NCI-H1417 (cell line): ENCODE measurements around the gene SELENON.

Experiments
- DNase-seq, 3 experiments: peaks; one replicate each; lab custom pipeline; 2025; lab: John Stamatoyannopoulos, UW

The SELENON gene

DNA sequence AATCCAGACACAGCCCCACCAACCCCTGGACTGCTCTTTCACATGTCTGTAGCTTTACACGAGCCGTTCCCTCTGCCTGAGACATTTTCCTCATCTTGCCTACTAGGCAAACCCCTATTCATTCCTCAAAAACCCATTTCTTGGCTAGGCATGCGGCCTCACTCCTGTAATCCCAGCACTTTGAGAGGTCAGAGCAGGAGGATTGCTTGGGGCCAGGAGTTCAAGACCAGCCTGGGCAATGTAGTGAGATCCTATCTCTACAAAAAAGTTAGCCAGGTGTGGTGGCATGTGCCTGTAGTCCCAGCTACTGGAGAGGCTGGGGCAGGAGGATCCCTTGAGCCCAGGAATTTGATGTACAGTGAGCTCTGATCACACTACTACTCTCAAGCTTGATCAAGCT lies 64.4 kb downstream of the SELENON start:
- DNase-seq = no peak

GRCh38 chr1:25866288-25866687 lies 66.3 kb downstream of the SELENON start:
- no peak for DNase-seq

DNA sequence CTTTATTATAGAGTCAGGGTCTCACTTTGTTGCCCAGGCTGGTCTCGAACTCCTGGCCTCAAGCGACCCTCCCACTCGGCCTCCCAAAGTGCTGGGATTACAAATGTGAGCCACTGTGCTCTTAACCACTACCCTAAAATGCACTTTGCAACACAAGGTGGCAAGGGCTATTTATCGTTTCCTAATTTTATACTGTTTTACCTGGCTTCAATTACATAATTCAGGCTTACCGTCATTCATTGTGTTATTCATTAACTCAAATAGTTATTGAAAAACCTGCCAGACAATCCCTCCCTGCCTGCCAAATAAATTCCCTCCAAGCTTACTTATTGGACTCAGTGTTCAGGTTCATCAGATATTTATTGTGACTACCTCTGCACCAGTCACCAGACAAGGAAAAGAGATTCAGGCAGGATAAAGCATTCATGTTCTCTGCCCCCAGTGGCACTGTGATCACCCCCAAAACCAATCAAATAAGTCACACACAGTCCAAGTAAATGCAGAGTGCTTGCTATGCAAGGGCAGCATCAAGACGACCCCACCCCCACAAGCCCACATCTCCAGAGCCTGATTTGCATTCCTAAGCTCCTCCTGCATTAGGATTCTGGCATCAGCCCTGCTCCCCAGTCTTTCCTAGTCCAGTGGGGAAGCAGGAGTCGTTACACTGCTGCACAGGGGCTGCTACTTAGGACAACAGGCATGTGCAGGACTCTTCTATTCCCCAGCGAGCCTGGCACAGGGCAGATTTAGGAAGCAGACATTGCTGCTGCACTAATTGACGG lies 67.4 kb downstream of the SELENON start:
- DNase-seq = no peak
